Measurements from ENCODE around the gene ASB6. TPM values are rescaled to one million over a fixed set of nuclear protein-coding genes. Genes with fewer than 3 reads are reported as not detected.

The ASB6 gene
- total RNA-seq, 1 experiment from 2014 or later, result 21.0 TPM

DNA sequence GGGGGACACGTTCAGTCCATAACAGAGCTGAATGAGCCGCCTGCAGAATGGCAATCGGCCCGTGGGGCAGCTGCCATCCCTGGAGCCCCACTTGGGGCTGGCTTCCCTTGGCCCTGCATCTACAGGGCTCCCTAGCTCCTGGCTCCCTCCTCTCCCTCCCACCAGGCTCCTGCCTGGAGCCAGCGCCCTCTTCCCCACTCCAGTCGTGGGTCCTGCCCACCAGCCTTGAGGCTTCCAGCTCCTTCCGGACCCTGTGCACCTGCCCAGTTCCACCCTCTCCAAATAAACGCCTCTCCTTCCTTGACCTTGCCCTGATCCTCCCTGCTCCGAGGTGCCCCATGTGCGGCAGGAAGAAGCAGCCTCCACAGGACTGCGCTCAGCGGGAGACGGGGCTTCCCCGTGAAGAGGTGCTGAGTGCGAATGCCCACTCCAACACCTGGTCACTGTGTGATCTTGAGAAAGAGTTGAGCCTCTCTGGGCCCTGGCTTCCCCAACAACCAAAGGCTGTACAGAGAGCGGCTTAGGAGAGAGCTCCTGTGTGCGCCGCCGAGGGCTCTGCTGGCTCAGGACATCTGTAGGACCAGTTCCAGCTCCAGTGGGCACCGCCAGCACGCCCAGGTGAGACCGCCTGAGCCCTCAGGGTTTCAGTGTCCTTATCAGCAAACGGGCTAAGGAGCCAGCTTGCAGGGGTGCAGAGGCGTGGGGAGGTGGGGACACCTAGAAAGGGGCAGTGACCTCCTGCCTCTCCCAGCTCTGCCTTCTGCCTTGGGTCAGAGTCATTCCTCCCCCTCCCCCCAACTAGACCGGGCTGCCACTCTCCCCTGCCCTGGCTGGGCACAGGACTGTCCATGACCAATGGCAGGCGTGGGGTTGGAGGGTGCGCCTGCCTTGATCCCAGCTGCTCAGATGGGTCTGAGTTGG lies 33.1 kb downstream of the ASB6 start:
- Histone ChIP-seq H3K23me2 (ENCODE audit: insufficient read length, low read depth, low read length, poor library complexity, severe bottlenecking) (peaks cover 5% of the 10 kb centered on the region), H4K20me1 (ENCODE audit: control insufficient read depth, insufficient read depth, insufficient read length) (no peaks in the 10 kb centered on the region), H3K18ac (ENCODE audit: insufficient read length, low read depth, low read length) (no peak overlapping the region), H3T11ph (ENCODE audit: low read length) (no peak overlapping the region), H3K79me1 (ENCODE audit: insufficient read depth, low read depth, low read length, poor library complexity, severe bottlenecking) (no peaks in the 10 kb centered on the region), H4K8ac (replicated peaks; ENCODE audit: insufficient read length, low read depth, low read length) (no peak overlapping the region), H3K14ac (ENCODE audit: insufficient read depth, low read length) (no peak overlapping the region), H4K5ac (ENCODE audit: insufficient read length, low read depth, low read length) (no peak overlapping the region), H3K9me3 (ENCODE audit: control insufficient read depth, low read depth, low read length) (no peaks in the 10 kb centered on the region), H2BK5ac (ENCODE audit: insufficient read length, low read length) (no peak overlapping the region), H3K56ac (ENCODE audit: insufficient read length, low read depth, low read length) (no peak overlapping the region), H3K27me3 (ENCODE audit: insufficient read depth, low read length) (no peaks in the 10 kb centered on the region), H2AK5ac (ENCODE audit: insufficient read length, low read length) (no peak overlapping the region), H3K9ac (ENCODE audit: extremely low read depth, insufficient read length, low read length) (no peak overlapping the region), H3K4ac (ENCODE audit: low read depth, low read length) (no peak overlapping the region), H3K27ac (ENCODE audit: insufficient read length, low read depth, low read length) (no peak overlapping the region), H4K91ac (ENCODE audit: insufficient read length, low read depth, low read length) (no peak overlapping the region), H3K4me1 (ENCODE audit: insufficient read depth, low read length) (peaks cover 5% of the 10 kb centered on the region; the same call in 1 of the 2 replicates), H2AFZ (ENCODE audit: low read length) (no peak overlapping the region), H3K4me2 (ENCODE audit: insufficient read depth, insufficient read length, low read length) (no peak overlapping the region), H2BK120ac (ENCODE audit: low read depth, low read length, poor library complexity, severe bottlenecking) (no peak overlapping the region), H2BK15ac (ENCODE audit: low read depth, low read length) (no peak overlapping the region), H3K79me2 (ENCODE audit: insufficient read depth, low read length) (no peaks in the 10 kb centered on the region), H2BK20ac (ENCODE audit: low read depth, low read length, poor library complexity, severe bottlenecking) (no peak overlapping the region), H2BK12ac (ENCODE audit: insufficient read length, low read depth, low read length) (no peak overlapping the region), H3K23ac (ENCODE audit: insufficient read length, low read depth, low read length) (no peak overlapping the region)
- H3K4me1 Mint-ChIP-seq, result peaks cover 31 to 40% of the 10 kb centered on the region in 2 experiments
- TF ChIP-seq, protein P1, sequence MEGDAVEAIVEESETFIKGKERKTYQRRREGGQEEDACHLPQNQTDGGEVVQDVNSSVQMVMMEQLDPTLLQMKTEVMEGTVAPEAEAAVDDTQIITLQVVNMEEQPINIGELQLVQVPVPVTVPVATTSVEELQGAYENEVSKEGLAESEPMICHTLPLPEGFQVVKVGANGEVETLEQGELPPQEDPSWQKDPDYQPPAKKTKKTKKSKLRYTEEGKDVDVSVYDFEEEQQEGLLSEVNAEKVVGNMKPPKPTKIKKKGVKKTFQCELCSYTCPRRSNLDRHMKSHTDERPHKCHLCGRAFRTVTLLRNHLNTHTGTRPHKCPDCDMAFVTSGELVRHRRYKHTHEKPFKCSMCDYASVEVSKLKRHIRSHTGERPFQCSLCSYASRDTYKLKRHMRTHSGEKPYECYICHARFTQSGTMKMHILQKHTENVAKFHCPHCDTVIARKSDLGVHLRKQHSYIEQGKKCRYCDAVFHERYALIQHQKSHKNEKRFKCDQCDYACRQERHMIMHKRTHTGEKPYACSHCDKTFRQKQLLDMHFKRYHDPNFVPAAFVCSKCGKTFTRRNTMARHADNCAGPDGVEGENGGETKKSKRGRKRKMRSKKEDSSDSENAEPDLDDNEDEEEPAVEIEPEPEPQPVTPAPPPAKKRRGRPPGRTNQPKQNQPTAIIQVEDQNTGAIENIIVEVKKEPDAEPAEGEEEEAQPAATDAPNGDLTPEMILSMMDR (conservative IDR thresholded peaks at IDR 0.05), result no peak
- peaks cover 30% of the 10 kb centered on the region for H3K27me3 Mint-ChIP-seq (ENCODE audit: low read depth)
- H3K9me3 Mint-ChIP-seq, result no peaks in the 10 kb centered on the region; a peak in 1 of 5 replicates
- WGBS (ENCODE audit: extremely low coverage, insufficient read length, low lambda C conversion rate), result no CpG with 5 or more reads among the region's 27 CpGs
- peak overlapping the region; percentile 25 to 40; a peak in 2 of 5 replicates for H3K4me3 Mint-ChIP-seq
- DNase-seq, result no peak
- no peaks in the 10 kb centered on the region for H3K36me3 Mint-ChIP-seq (ENCODE audit: insufficient read depth in 1 of 3, low read depth in 3 of 3)
- no peak overlapping the region; a peak in 1 of 7 replicates for H3K27ac Mint-ChIP-seq

Data from H9 (cell line).